Natural killer cell (primary cell): Measurements from ENCODE around the gene IGSF3. TPM values are rescaled to one million over a fixed set of nuclear protein-coding genes. Genes with fewer than 3 reads are reported as not detected.

Experiments
- ATAC-seq, 3 donors: fragments of 150-1000 bp in 2 of 3; fragments of 200-7000 bp in 1 of 3; cut with Tn5 transposase; 1 replicate in 1 of 3; 2 replicates in 2 of 3; pipeline ENCODE4 v1.10.0; 2021; ENCODE audit warnings: mild to moderate bottlenecking in 2 of 3, moderate library complexity in 2 of 3
- DNase-seq, 2 donors: peaks; one replicate each; pipeline versions ENCODE4 v3.0.0 to v3.0.0-alpha.2; 2013 to 2021; ENCODE audit warnings: mixed read lengths in 1 of 2
- H3K27ac ChIP-seq: one replicate; pipeline ENCODE4 v1.5.1; 2013; ENCODE audit warnings: mild to moderate bottlenecking, low read length
- H3K27me3 ChIP-seq: one replicate; pipeline ENCODE4 v1.6.1; 2013; ENCODE audit warnings: low read length; ENCODE audit not compliant: control insufficient read depth, insufficient read depth
- H3K36me3 ChIP-seq: one replicate; pipeline ENCODE4 v1.6.1; 2013; ENCODE audit warnings: low read length; ENCODE audit not compliant: control insufficient read depth, insufficient read depth
- H3K4me1 ChIP-seq: one replicate; pipeline ENCODE4 v1.6.1; 2013; ENCODE audit warnings: low read length; ENCODE audit not compliant: control insufficient read depth, insufficient read depth
- H3K4me3 ChIP-seq: one replicate; pipeline ENCODE4 v1.5.1; 2013; ENCODE audit warnings: low read length
- H3K9me3 ChIP-seq: one replicate; pipeline ENCODE4 v1.6.1; 2013; ENCODE audit warnings: low read length; ENCODE audit not compliant: control insufficient read depth, insufficient read depth
- H3K27ac Mint-ChIP-seq, 2 donors: one replicate each; pipeline ENCODE4 v1.8.0; 2022; ENCODE audit warnings: mild to moderate bottlenecking in 2 of 2, mixed read lengths in 2 of 2, moderate library complexity in 1 of 2
- H3K27me3 Mint-ChIP-seq, 2 donors: one replicate each; pipeline ENCODE4 v1.8.0; 2022; ENCODE audit warnings: low read depth in 2 of 2, mixed read lengths in 2 of 2
- H3K36me3 Mint-ChIP-seq: one replicate; pipeline ENCODE4 v1.8.0; 2022; ENCODE audit warnings: mixed read lengths
- H3K4me1 Mint-ChIP-seq, 2 donors: one replicate each; pipeline ENCODE4 v1.8.0; 2022; ENCODE audit warnings: mixed read lengths in 2 of 2
- H3K4me3 Mint-ChIP-seq: one replicate; pipeline ENCODE4 v1.8.0; 2022; ENCODE audit warnings: mild to moderate bottlenecking, moderate library complexity, mixed read lengths
- H3K9me3 Mint-ChIP-seq, 2 donors: one replicate each; pipeline ENCODE4 v1.8.0; 2022; ENCODE audit warnings: mixed read lengths in 2 of 2
- CTCF ChIP-seq: fragments of 200-600 bp; IDR thresholded peaks from one replicate; pipeline ENCODE4 v1.8.0; 2022; ENCODE audit warnings: antibody characterized with exemption
- WGBS: methylation state at CpG from one replicate; pipeline ENCODE4 v1.1.7; 2013; ENCODE audit warnings: missing lambda C conversion rate; ENCODE audit not compliant: insufficient coverage; 5-methylcytosine and 5-hydroxymethylcytosine counted together
- intact Hi-C: fragments of 100-400 bp; cut with micrococcal nuclease; formaldehyde crosslinking; loops from one replicate; pipeline ENCODE4 v1.14.2; 2022
- total RNA-seq, 4 donors: library from RNA; stranded (reverse); fragments of 120-200 nt in 1 of 4; gene quantifications; one replicate each; pipeline versions ENCODE4 v1.2.3 to v1.2.4, GENCODE V29; 2013 to 2022

IGSF3 gene
- total RNA-seq, 3 donors from 2014 or later (not counting 1 experiment from before 2014, with no cell fraction given) = 0.05 to 0.14 TPM; not detected in 1

DNA sequence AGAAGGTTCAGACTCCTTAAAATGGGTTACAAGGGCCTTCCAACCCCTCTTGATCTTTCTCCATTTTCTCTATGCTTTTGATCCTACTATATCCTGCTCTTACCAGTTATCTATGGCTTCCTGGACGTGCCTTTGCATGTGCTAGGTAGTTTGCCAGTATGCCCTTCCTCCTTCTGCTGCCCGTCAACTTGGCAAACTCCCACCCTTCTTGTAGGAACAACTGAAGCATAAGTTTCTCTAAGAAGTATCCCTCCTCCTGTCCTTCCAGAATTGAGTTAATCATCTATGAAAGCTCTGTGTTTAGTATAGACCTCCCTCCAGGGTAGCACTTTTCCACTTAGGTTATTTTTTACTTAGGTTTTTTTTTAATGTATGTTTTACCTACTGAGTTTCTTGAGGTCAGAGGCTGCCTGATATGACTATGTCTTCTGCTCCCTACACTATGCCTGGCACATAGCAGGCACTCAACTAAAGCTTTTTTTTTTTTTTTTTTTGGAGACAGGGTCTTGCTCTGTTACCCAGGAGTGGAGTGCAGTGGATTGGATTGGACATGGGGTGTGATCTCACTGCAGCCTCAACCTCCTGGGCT, 10.0 kb upstream of the IGSF3 start:
- Mint-ChIP-seq H3K36me3 (no peaks in the 10 kb centered on the region), H3K4me1 (no peaks in the 10 kb centered on the region), H3K27me3 (peaks cover 26 to 28% of the 10 kb centered on the region in 2 donors), H3K9me3 (no peaks in the 10 kb centered on the region), H3K27ac (no peak overlapping the region), H3K4me3 (no peak overlapping the region)
- DNase-seq (no peak), ATAC-seq (no peak)
- intact Hi-C loops = no loop called here
- WGBS = 79% methylated on average over 2 of the region's 2 CpGs
- Histone ChIP-seq H3K4me1 (no peaks in the 10 kb centered on the region), H3K27me3 (peaks cover 2% of the 10 kb centered on the region), H3K9me3 (no peaks in the 10 kb centered on the region), H3K4me3 (no peak overlapping the region), H3K36me3 (no peaks in the 10 kb centered on the region), H3K27ac (no peak overlapping the region)
- TF ChIP-seq CTCF = no peak

DNA sequence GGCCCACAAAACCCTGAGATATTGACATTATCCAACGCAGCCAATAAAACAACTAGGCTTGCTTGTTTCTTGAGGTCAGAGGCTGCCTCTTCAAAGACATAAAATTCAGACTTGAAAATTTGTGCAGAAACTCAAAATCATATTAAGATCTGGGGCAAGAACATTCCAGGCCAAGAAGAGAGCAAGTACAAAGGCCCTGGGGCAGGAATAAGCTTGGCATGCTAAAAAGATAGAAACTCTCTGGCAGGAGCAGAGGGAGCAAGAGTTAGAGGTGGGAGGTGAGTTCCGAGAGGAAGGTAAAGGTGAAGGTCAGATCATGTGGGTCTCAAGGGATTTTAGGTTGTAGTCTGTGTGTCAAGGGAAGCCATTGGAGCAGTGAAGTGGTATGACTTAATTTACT, 8.8 kb upstream of the IGSF3 start:
- 95% methylated on average over 2 of the region's 2 CpGs for WGBS
- H3K4me3 ChIP-seq = no peak overlapping the region
- intact Hi-C loops = no loop called here
- no peaks in the 10 kb centered on the region for H3K36me3 ChIP-seq
- H3K27ac ChIP-seq = no peak overlapping the region
- no peak for TF ChIP-seq CTCF
- ATAC-seq = no peak
- Mint-ChIP-seq H3K9me3 (no peaks in the 10 kb centered on the region), H3K4me1 (no peaks in the 10 kb centered on the region), H3K4me3 (no peak overlapping the region), H3K27ac (no peak overlapping the region), H3K36me3 (no peaks in the 10 kb centered on the region), H3K27me3 (peaks cover 26 to 28% of the 10 kb centered on the region in 2 donors)
- no peaks in the 10 kb centered on the region for H3K9me3 ChIP-seq
- H3K4me1 ChIP-seq = no peaks in the 10 kb centered on the region
- DNase-seq = no peak
- peaks cover 2% of the 10 kb centered on the region for H3K27me3 ChIP-seq

DNA sequence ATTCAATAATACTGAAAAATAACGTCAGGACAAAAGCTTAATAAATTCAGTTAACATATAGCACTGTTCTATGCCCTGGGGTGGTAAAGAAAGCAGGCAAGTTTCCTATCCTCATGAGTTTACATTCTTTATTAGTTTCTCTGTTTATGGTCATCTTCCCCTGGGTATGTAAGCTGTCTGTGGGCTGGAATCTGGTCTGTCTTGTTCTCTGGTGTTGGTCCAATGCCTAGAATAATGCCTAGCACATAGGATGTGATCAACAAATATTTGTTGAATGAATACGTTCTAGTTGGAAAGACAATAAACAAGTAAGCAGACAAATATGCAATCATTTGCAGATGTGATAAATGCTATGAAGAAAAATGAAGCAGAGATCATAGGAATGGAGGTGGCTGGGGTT, 7.2 kb upstream of the IGSF3 start:
- WGBS = 71% methylated on average over 1 of the region's 2 CpGs
- intact Hi-C loops = no loop called here
- Mint-ChIP-seq H3K4me3 (no peak overlapping the region), H3K36me3 (no peaks in the 10 kb centered on the region), H3K9me3 (no peaks in the 10 kb centered on the region), H3K27ac (no peak overlapping the region), H3K27me3 (peaks cover 33 to 39% of the 10 kb centered on the region in 2 donors), H3K4me1 (no peaks in the 10 kb centered on the region)
- Histone ChIP-seq H3K27me3 (peaks cover 2% of the 10 kb centered on the region), H3K36me3 (no peaks in the 10 kb centered on the region), H3K4me3 (no peak overlapping the region), H3K27ac (no peak overlapping the region), H3K9me3 (no peaks in the 10 kb centered on the region), H3K4me1 (no peaks in the 10 kb centered on the region)
- DNase-seq (no peak), ATAC-seq (no peak)
- TF ChIP-seq CTCF = no peak

- H3K27ac ChIP-seq = no peak overlapping the region
- DNase-seq (no peak), ATAC-seq (no peak)
- no peak for TF ChIP-seq CTCF
- H3K4me3 ChIP-seq = no peak overlapping the region
- intact Hi-C loops = no loop called here
- WGBS = 78% methylated on average over 3 of the region's 5 CpGs
- peaks cover 2% of the 10 kb centered on the region for H3K27me3 ChIP-seq
- no peaks in the 10 kb centered on the region for H3K36me3 Mint-ChIP-seq
- H3K36me3 ChIP-seq = no peaks in the 10 kb centered on the region
- H3K27me3 Mint-ChIP-seq = peaks cover 36 to 45% of the 10 kb centered on the region in 2 donors
- H3K9me3 Mint-ChIP-seq = no peaks in the 10 kb centered on the region
- no peak overlapping the region for H3K27ac Mint-ChIP-seq
- H3K4me1 Mint-ChIP-seq = no peaks in the 10 kb centered on the region
- no peak overlapping the region for H3K4me3 Mint-ChIP-seq
- no peaks in the 10 kb centered on the region for H3K4me1 ChIP-seq
- no peaks in the 10 kb centered on the region for H3K9me3 ChIP-seq
Observed at GRCh38 chr1:116674011-116674531, 6.5 kb upstream of the IGSF3 start.
